MCF 10A (cell line): ENCODE results near the gene STRADB. TPM values are rescaled to one million over a fixed set of nuclear protein-coding genes. Genes with fewer than 3 reads are reported as not detected.
"Not testable (repeated sequence)": the region's sequence is repeated elsewhere in the genome, so short reads cannot be mapped to it uniquely, and the experiment has no call there.

ENCODE experiments used
- BruUV-seq: library from RNA; stranded (reverse); fragments of 400-500 nt; replicated peaks from 2 replicates; lab custom pipeline; 2021; lab: Mats Ljungman, UMichigan
- CTCF ChIA-PET: fragments of 300-600 bp; sonication (Branson Sonifier 250); formaldehyde crosslinking; extraction: SDS; loops from one replicate; lab custom pipeline; 2021; ENCODE audit warnings: antibody characterized with exemption, inconsistent platforms; lab: Yijun Ruan, JAX
- POLR2A ChIA-PET: fragments of 300-600, 350-650 bp; sonication (Branson Sonifier 250); formaldehyde crosslinking; extraction: SDS; loops from one replicate; lab custom pipeline; 2020; ENCODE audit warnings: antibody characterized with exemption, inconsistent platforms; lab: Yijun Ruan, JAX
- DNase-seq: peaks from one replicate; pipeline ENCODE4 v3.0.0-alpha.2; 2018; ENCODE audit not compliant: unreplicated experiment
- H3K27ac Mint-ChIP-seq: one replicate; pipeline ENCODE4 v1.8.0; 2022; ENCODE audit warnings: mild to moderate bottlenecking, low read depth, mixed read lengths; ENCODE audit not compliant: unreplicated experiment
- H3K27me3 Mint-ChIP-seq: one replicate; pipeline ENCODE4 v1.8.0; 2022; ENCODE audit warnings: mixed read lengths; ENCODE audit not compliant: insufficient read depth, unreplicated experiment
- H3K36me3 Mint-ChIP-seq: one replicate; pipeline ENCODE4 v1.8.0; 2022; ENCODE audit warnings: mild to moderate bottlenecking, moderate library complexity, mixed read lengths; ENCODE audit not compliant: insufficient read depth, unreplicated experiment
- H3K4me1 Mint-ChIP-seq: one replicate; pipeline ENCODE4 v1.8.0; 2022; ENCODE audit warnings: mixed read lengths; ENCODE audit not compliant: insufficient read depth, unreplicated experiment
- H3K4me3 Mint-ChIP-seq: one replicate; pipeline ENCODE4 v1.8.0; 2022; ENCODE audit warnings: mild to moderate bottlenecking, moderate library complexity, mixed read lengths; ENCODE audit not compliant: unreplicated experiment
- H3K9me3 Mint-ChIP-seq: one replicate; pipeline ENCODE4 v1.8.0; 2022; ENCODE audit warnings: mixed read lengths; ENCODE audit not compliant: unreplicated experiment
- intact Hi-C: fragments of 100-400 bp; cut with micrococcal nuclease; formaldehyde crosslinking; loops from 2 replicates; pipeline ENCODE4 v1.14.1; 2022
- total RNA-seq: library from RNA; stranded (reverse); gene quantifications from 2 replicates; pipeline ENCODE4 v1.2.3, GENCODE V29; 2022
- TF ChIP-seq, protein P1 (sequence below): fragments of 200-600 bp; IDR thresholded peaks from one replicate; pipeline ENCODE4 v1.8.0; 2022; ENCODE audit warnings: antibody characterized with exemption, mild to moderate bottlenecking; ENCODE audit not compliant: unreplicated experiment

The STRADB gene
- total RNA-seq, 1 experiment from 2014 or later: 22.9 TPM

DNA sequence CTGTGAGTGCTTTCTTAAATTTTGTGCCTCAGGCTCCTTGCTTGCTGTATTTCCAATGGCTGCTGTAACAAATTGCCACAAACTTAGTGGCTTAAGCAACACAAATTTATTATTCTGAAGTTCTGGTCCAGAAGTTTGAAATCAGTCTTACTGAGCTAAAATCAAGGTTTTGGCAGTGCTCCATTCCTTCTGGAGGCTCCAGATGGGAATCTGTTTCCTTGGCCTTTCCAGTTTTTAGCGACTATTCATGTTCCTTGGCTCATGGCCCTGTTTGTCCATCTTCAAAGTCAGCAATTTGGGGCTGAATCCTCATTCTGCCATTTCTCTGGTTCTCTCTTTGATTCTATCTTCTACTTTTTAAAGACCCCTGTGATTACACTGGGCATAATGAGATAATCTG is 31.8 kb downstream of the STRADB start:
- no peak overlapping the region for H3K27ac Mint-ChIP-seq
- no peaks in the 10 kb centered on the region for H3K9me3 Mint-ChIP-seq
- H3K4me1 Mint-ChIP-seq: no peaks in the 10 kb centered on the region
- H3K27me3 Mint-ChIP-seq: no peaks in the 10 kb centered on the region
- TF ChIP-seq, protein P1, sequence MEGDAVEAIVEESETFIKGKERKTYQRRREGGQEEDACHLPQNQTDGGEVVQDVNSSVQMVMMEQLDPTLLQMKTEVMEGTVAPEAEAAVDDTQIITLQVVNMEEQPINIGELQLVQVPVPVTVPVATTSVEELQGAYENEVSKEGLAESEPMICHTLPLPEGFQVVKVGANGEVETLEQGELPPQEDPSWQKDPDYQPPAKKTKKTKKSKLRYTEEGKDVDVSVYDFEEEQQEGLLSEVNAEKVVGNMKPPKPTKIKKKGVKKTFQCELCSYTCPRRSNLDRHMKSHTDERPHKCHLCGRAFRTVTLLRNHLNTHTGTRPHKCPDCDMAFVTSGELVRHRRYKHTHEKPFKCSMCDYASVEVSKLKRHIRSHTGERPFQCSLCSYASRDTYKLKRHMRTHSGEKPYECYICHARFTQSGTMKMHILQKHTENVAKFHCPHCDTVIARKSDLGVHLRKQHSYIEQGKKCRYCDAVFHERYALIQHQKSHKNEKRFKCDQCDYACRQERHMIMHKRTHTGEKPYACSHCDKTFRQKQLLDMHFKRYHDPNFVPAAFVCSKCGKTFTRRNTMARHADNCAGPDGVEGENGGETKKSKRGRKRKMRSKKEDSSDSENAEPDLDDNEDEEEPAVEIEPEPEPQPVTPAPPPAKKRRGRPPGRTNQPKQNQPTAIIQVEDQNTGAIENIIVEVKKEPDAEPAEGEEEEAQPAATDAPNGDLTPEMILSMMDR: no peak
- H3K36me3 Mint-ChIP-seq: peaks cover 21% of the 10 kb centered on the region
- no peak for DNase-seq
- intact Hi-C loops: no loop called here
- ChIA-PET POLR2A (no interaction called here), CTCF (no interaction called here)
- no TSS peak for BruUV-seq
- no peak overlapping the region for H3K4me3 Mint-ChIP-seq

DNA sequence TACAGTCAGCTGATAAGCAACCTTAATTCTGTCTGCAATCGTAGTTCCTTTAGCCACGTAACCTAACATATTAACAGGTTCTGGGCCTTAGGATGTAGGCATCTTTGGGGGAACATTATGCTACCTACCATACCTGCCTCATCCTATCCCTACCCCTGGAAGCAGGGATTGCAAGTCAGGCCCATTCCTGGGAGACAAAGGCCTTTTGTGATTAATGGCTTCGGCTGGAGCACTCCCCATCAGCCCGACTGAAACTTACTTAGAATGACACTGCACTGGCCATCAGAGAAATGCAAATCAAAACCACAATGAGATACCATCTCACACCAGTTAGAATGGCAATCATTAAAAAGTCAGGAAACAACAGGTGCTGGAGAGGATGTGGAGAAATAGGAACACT is 32.2 kb downstream of the STRADB start:
- intact Hi-C loops, DNase-seq, POLR2A ChIA-PET, H3K4me1 Mint-ChIP-seq, CTCF ChIA-PET, H3K27ac Mint-ChIP-seq, BruUV-seq, H3K4me3 Mint-ChIP-seq, H3K27me3 Mint-ChIP-seq, H3K9me3 Mint-ChIP-seq: not testable (repeated sequence)
- peaks cover 17% of the 10 kb centered on the region for H3K36me3 Mint-ChIP-seq

DNA sequence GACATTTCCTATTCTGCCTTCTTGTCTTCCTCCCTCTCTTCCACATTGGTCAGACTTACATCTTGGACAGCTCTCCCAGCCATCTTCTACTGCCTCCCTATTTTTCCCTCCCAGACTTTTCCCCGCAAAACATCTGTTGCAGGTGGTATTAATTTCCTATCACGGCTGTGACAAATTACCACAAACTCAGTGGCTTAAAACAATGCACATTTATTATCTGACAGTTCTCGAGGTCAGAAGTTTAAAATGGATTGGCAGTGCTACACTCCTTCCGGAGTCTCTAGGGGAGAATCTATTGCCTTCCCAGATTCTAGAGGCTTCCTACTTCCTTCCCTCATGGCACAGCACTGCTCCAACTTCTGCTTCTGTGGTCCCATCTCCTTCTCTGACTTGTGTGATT is 33.3 kb downstream of the STRADB start:
- ChIA-PET POLR2A (no interaction called here), CTCF (no interaction called here)
- no TSS peak for BruUV-seq
- Mint-ChIP-seq H3K4me1 (no peaks in the 10 kb centered on the region), H3K27me3 (no peaks in the 10 kb centered on the region), H3K27ac (no peak overlapping the region), H3K9me3 (no peaks in the 10 kb centered on the region), H3K36me3 (peaks cover 16% of the 10 kb centered on the region), H3K4me3 (no peak overlapping the region)
- TF ChIP-seq, protein P1: no peak
- no peak for DNase-seq
- intact Hi-C loops: no loop called here

DNA sequence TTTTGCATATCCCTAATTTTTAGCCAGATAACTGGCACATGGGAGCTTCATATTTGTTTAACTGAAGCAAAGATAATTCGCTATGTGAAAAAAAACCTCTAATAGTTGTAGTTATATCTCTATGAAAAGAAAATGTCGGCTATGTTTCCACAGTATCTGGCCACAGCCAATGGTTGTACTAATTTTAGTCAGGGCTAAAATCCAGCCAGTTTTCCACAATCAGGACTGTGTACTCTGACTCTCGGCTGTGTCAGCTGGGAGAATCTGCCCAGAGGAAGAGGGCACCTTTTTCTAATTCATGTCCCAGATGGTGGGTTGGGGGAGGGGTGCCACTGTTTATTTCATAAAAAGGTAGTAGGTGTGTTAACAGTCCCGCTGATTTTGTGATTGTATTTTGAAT is 38.8 kb downstream of the STRADB start:
- H3K36me3 Mint-ChIP-seq: no peaks in the 10 kb centered on the region
- no peak overlapping the region for H3K4me3 Mint-ChIP-seq
- ChIA-PET POLR2A (no interaction called here), CTCF (no interaction called here)
- H3K9me3 Mint-ChIP-seq: no peaks in the 10 kb centered on the region
- H3K4me1 Mint-ChIP-seq: no peaks in the 10 kb centered on the region
- H3K27ac Mint-ChIP-seq: no peak overlapping the region
- H3K27me3 Mint-ChIP-seq: no peaks in the 10 kb centered on the region
- no peak for DNase-seq
- TF ChIP-seq, protein P1: no peak
- no TSS peak for BruUV-seq
- intact Hi-C loops: no loop called here

DNA sequence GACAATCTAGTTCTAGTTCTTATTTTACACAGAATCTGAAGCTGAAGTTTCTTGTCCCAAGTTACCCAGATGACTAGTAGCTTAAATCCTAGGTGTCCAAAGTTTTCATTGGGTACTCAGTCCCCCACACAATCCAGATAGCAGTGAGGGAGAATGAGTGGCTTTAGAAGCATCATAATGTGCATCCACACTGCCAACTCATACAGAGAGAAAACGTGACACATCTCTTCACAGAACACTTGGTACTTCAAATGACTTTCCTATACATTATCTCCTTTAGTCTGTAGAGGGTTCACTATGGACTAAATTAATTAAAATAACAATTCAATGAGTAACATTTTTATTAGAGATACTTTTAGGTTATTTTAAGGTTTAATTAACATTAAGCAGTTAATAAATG is 45.2 kb downstream of the STRADB start:
- H3K27ac Mint-ChIP-seq: no peak overlapping the region
- intact Hi-C loops: no loop called here
- H3K4me3 Mint-ChIP-seq: no peak overlapping the region
- no peaks in the 10 kb centered on the region for H3K4me1 Mint-ChIP-seq
- ChIA-PET POLR2A (interaction anchor here (1.1 kb wide), 1 partner anchor 21 kb away, joined by 3 read pairs; no protein-coding TSS in a partner anchor), CTCF (no interaction called here)
- H3K36me3 Mint-ChIP-seq: no peaks in the 10 kb centered on the region
- TF ChIP-seq, protein P1: no peak
- no peak for DNase-seq
- no TSS peak for BruUV-seq
- no peaks in the 10 kb centered on the region for H3K9me3 Mint-ChIP-seq
- no peaks in the 10 kb centered on the region for H3K27me3 Mint-ChIP-seq
